ENCODE data around the gene BAD.

The BAD gene

DNA sequence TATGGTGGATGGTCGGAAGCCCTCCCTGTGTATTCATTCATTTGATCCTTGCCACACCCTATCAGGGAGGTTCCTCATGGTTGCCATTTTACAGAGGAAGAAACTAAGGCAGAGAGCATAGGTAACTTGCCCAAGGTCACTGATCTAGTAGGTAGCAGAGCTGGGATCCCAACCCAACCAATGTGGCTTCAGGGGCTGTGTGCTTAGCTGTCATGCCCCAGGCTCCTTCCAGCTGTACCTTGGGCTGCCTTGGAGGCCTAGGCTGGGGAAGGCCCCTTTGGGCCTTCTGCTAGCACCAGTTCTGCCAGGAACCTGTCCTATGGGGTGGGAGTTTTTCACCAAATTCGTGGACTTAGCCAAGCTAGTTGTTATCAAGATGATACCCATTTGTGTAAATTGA lies 8.6 kb downstream of the BAD start:
- DNase-seq = no peak

DNA sequence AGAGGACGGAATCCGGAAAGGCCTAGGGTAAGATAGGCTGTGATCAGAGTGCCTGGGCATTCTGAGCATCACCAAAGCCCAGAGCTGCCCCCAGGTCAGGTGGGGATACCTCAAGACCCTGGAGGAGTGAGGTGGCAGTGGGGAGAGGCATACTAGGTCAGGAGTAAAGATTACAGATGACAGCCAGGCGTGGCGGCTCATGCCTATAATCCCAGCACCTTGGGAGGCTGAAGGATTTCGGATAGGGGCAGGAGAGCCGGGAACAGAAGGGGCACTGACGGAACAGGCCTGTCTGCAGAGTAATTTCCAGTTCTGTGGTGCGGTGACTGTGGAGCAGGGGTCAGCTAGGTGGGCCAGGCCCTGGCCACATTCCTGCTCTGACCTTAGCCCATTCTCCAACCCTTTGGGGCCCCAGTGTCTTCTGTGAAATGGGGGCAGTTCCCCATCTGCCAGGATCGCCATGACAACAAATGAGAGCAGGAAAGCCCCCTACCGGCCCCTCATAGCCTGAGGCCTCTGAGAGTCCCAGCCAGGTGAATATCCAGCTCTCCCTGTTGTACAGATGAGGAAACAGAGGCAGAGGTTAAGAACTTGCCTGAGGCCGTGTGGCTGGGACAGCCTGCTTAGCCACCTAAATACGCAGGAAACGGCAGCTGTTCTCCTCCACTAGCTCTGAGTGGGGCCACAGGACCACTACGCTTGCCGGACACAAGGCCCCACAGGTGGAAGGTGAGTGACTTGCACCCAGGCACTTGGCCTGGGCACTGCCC lies 9.2 kb downstream of the BAD start:
- DNase-seq = no peak

DNA sequence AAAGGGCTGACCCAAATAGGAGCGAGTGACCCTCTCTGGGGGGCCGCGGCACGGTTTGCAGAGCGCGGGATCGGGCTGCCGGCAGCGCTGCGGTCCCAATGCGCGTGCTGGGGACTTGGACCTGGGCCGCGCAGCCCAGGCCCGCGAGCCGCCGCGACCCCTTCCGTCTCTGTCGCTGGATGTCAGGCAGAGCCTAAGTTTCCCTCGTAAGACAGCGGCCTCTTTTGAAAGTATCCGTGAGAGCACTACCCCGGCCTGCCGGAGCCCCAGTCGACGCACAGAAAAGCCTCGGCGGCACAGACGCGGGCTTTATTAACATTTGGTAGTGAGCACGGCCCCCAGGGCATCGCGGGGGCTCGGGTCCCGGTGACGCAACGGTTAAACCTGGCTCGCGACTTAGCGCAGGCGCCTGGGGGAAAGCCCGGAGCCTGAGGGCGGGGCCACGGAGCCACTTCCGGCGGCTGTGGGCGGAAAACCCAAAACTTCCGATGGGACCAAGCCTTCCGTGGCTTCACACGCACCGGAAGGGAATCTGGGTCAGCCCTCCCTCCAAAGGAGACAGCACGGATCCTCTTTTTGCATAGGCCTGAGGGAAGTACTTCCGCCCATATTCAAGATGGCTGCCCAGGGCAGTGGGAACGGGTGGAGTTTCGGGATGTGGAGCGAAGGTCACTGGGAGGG lies 14.8 kb downstream of the BAD start:
- DNase-seq = peak; percentile 100

DNA sequence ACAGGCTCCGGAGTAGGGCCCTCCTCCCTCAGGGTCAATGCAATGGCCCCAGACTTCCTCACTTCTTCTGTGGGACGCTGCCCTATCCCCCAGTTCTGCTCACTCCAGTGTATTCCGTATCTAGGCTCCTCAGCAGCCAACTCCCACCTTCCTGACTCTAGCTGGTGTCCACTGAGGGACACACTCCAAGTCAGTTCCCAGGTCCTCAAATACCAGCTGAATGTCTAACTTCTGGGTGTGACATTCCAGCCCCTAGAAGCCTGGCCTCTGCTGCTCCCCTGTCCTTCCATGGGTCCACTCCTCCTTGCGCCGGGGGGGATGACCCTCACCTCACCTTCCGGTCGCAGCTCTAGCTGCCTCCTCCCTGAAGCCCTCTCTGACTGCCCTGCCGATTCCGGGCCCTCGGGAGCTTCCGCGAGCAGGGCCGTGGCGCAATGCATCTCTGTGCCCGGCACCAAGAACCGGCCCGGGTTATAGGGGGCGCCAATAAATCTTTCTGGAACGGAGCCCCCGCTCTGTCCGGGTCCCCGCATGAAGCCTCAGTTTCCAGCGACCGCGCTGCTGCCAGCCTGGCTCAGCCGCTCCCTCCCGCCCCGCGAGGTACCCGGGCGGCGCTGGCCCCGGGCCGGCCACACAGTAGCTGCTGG lies 15.4 kb downstream of the BAD start:
- peak; percentile 46 for DNase-seq

DNA sequence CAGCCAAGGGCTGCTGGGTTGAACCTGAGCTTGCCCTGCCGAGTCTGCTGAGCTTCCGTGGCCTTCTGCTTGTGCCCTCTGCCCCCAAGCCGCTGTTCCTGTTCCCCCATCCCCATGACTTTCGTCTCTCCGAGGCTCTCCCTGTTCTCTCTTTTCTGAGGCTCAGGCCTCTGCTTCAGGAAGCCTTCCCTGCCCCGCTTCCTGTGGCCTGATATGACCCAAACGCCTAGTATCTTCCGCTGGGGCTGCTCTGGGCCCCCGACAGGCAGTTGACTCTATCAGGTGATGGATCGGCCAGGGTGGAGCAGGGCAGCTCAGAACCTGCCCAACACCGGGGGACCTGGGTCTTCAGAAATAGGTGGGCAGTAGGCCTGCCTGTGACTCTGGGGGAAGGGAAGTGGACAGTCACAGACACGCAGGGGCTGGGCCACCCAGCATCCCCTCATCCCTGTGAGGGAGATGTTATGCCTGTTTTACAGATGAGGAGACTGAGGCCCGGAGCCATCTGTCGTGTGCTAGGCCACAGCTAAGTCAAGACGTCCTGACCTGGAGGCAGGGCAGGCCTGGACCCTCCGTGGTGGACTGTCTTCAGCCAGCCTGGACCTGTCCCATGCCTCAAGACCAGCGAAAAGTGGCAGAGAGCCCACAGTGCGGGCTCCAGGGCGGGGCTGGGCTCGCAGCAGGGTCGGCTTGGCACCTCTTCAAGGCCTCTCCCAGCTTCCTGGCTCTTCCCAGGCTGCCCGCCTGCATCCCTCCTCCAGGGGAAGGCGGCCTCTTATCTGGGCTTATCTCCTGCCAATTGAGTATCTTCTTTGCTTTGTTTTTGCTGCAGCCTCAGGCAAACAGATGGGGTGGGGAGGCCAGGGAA lies 16.2 kb downstream of the BAD start:
- DNase-seq = peak; percentile 46

DNA sequence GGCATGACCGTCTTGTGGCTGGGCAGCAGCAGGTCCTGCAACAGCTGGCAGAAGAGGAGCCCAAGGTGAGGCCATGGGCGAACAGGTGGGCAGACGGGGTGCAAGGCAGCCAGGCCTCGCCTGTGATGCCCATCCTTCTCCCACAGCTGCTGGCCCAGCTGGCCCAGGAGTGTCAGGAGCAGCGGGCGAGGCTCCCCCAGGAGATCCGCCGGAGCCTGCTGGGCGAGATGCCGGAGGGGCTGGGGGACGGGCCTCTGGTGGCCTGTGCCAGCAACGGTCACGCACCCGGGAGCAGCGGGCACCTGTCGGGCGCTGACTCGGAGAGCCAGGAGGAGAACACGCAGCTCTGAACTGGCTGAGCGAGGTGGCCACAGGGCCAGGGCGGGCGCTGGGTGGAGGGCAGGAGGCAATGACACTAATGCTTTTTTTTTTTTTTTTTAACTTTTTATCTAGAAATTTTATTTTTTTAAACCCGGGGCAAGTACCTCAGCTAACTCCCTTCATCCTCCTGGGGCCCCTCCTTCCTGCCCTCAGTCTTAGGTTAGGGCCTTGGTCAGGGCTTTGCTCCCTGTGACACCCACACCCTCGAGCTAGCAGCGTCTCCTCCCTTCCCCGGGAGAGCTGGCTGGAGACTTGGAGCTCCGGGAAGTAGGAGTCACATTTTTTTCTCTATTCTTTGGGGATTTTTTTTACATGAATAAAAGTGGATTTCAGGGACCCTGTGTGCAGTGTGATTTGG lies 17.1 kb downstream of the BAD start:
- DNase-seq = no peak

DNA sequence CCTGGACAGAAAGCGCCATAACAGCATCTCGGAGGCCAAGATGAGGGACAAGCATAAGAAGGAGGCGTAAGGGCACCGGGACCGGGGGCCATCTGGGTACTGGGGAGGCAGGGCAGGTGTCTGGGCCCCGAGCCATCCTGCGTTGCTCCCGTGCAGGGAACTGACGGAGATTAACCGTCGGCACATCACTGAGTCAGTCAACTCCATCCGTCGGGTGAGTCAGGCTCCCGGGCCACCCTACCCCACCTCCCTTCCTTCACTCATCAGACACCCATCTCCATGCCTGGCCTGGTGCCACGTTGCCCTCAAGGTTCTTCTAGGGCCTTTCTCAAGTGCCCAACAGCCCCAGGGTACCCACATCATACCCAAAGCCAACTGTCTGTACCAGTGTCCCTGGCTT lies 18.1 kb downstream of the BAD start:
- DNase-seq = no peak

DNA sequence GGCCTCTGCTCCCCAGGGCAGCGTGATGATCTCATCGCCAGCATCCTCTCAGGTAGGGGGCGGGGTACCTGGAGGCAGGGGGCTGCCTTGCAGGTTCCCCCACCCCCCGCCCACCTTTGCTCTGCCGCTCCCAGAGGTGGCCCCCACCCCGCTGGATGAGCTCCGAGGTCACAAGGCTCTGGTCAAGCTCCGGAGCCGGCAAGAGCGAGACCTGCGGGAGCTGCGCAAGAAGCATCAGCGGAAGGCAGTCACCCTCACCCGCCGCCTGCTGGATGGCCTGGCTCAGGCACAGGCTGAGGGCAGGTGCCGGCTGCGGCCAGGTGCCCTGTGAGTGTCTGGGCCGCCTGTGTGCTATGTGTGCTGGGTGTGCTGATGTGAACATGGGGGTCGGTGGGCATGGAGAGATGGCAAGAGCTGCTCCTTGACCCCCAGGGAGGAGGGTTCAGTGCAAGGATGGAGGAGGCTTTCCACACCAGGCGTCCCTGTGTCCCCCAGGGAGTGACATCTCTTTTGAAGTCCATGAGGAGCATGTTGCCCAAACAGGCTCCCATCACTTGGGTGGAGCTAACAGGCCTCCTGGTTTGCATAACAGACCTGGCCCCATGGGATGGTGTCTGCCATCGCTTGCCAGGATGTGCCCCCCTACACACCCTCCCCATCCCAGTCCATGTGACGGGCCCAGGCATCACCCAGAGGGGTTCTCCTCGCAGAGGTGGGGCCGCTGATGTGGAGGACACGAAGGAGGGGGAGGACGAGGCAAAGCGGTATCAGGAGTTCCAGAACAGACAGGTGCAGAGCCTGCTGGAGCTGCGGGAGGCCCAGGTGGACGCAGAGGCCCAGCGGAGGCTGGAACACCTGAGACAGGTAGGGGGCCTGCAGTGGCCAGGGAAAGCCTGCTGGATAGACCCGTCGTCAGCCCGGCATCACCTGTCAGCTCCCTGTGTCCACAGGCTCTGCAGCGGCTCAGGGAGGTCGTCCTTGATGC lies 19.0 kb downstream of the BAD start:
- no peak for DNase-seq

DNA sequence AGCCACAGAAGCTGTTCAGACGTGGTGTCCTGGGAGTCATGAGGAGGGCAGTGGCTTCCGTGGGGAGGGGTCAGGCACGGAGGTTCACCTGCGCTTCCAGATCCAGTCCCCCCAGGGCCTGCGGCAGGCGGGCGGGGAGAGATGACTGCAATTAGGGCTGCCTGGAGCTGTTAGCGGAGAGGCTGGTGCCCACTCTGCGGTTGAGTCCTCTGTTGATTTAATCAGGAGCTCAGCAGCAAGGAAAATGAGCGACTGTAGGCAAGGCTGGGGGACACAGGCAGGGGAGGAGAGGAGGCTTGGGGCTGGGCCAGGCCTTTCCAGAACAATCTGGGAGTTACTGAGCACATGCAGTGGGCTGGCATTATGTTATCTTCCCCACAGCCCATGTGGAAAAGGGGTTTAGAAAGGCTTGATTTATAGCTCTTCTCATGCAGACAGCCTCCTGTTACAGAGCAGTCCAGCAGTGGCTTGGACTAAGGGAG lies 20.1 kb downstream of the BAD start:
- no peak for DNase-seq

DNA sequence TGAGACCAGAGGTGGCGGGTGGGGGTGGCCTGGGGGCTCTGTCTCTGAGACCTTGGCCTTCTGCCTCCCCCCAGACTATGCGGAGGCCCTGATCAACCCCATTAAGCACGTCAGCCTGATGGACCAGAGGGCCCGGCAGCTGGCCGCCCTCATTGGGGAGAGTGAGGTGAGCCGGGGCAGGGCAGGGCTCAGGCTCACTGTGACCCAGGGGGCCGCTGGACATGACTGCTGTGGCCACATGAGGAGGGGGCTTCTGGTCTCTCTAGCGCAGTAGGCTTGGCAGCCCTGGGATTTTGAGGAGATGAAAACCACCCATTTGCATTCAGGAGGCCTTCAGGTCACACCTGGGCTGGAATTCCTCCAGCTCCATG lies 20.5 kb downstream of the BAD start:
- no peak for DNase-seq

DNA sequence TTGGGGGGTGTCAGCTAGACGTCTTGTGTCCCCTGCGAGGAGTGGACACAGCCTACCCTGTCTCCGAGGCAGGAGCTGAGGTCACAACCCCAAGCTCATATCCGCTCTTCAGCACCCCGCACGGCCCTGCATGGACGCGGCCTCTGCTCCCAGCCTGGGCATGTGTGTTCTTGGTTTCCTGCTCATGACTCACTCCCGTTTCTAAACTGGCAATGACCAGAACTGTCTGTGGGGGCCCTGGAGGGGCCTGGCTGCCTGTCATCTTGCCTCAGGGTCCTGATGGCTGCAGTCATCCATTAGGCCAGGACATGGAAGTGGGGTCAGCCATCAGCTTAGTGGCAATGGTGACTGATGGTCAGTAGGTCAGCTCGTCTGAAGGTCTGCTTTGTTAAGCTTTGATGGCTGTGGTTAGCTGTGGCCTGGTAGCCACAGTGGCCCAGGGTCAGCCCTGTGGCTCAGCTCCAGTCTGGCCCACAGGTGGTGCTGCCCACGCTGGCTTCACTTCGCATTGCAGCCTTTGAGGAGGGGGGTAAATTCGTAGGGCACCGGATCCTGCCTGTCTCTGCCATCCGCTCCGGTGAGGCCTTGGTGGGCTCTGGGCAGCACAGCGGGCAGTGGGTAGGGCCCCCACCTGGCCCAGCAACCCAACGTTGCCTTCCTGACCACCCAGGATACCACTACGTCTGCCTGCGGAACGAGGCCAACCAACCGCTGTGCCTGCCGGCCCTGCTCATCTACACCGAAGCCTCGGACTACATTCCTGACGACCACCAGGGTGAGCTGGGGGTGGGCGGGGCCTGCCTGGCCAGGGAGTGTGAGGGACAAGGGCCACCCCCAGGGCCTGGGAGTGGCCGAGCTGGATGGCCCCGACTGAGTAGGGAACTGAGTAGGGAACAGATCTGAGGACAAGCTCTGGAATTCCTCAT lies 21.2 kb downstream of the BAD start:
- DNase-seq = peak; percentile 22

DNA sequence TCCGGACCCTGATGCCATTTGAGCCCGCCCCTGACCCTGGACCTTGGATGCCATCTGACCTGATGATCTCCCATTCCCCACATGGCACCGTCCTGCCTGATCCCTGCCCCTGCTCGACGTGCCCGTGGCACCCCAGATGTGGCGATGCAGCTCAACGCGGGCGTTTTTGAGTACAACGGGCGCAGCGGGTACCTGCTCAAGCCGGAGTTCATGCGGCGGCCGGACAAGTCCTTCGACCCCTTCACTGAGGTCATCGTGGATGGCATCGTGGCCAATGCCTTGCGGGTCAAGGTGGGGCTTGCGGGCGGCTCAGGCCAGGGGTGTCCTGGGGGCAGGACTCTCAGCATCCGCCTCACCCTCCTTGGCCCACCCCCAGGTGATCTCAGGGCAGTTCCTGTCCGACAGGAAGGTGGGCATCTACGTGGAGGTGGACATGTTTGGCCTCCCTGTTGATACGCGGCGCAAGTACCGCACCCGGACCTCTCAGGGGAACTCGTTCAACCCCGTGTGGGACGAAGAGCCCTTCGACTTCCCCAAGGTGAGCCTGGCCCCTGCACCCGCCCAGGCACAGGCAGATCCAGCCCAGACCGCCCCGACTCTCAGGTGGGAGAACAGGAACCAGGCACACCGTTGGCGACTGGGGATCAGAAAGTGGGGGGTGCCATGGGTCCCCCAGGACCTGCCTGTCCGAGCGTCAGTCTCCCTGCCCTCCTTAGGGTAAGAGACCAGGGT lies 22.0 kb downstream of the BAD start:
- DNase-seq = no peak

DNA sequence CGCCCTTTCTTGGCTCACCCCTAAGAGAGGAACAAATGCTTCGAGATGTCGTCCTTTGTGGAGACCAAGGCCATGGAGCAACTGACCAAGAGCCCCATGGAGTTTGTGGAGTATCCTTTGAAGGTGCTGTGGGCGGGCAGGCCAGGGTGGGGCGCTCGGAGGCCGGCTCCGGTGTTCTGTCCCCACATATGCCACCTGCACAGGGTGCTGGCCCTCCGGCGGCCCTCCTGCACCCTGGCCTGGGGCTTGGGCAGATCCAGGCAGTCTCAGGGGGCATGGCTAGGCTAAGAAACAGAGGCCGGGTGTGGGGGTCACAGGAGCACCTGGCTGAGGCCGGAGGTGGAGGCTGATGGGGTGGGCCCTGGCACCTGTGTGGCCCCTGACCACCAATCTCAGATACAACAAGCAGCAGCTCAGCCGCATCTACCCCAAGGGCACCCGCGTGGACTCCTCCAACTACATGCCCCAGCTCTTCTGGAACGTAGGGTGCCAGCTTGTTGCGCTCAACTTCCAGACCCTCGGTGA lies 22.8 kb downstream of the BAD start:
- no peak for DNase-seq

DNA sequence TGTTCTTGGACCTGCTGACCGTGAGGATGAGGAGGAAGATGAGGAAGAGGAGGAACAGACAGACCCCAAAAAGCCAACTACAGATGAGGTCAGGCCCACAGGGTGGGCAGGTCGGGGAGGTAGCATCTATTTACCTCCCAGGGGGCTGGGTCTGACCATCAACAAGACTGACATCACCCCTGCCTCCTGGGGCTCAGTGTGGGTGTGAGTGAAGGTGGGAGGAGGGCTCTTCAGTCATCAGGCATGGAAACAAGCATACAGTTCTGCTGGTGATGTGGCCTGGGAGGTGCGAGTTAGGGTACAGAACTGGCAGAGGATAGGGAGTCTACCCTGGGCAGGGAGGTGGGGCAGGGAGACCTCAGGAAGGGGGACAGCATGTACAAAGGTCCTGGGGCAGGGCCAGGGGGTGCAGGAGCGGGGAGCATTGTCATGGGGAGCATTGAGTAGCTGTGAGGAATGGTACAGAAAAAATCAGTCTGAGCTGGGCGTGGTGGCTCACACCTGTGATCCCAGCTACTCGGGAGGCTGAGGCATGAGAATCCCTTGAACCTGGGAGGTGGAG lies 24.2 kb downstream of the BAD start:
- no peak for DNase-seq

DNA sequence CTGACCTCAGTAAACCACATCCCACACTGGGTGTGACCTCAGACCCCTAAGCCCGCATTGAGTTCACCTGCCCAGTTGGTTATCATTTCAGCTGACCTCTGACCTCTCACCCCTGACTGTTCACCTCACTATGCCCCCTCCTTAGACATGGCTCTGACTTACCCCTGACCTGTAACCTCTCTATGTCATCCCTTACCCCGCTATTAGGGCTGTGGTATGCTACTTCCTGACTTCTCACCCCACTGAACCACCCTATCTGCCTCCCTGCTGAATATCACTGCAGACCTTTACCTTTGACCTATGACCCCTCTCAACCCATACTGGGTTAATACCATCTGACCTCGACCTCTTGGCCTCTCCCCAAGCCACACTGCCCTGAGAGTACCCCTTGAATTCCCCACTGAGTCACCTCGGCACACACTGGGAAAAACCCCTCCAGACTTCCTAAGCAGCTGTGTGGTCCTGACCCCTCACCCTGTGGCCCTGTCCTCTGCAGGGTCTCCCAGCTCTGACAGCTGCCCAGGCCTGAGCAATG lies 24.9 kb downstream of the BAD start:
- DNase-seq = no peak

DNA sequence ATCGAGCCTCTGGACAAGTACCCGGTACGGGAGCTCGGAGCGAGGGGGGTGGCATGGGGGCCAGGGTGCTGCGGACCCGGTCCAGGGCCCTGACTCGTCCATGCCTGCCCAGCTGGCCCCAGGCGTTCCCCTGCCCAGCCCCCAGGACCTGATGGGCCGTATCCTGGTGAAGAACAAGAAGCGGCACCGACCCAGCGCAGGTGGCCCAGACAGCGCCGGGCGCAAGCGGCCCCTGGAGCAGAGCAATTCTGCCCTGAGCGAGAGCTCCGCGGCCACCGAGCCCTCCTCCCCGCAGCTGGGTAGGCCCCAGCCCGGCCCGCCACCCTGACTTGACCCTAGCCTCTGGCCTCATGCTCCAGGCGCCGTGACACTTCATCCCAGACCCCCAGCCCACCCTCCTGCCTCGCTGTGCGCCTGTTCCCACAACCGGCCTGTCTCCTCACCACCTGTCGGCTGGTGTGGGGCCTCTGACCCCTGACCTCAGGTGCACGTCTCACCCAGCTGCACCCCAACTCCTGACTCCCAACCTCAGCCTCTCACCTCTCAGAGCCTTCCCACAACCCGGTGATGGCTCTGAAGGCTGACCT lies 25.4 kb downstream of the BAD start:
- DNase-seq = no peak

DNA sequence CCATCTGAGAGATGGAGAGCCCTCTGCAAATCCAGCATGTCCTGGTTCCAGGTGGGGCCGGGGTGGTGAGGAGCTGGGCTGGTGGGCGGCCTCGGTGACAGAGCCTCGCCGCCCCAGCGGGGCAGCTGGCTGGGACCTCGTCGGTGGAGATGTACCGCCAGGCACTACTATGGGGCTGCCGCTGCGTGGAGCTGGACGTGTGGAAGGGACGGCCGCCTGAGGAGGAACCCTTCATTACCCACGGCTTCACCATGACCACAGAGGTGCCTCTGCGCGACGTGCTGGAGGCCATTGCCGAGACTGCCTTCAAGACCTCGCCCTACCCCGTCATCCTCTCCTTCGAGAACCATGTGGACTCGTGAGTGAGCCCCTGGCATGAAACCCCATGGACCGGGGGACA lies 26.1 kb downstream of the BAD start:
- DNase-seq = no peak

DNA sequence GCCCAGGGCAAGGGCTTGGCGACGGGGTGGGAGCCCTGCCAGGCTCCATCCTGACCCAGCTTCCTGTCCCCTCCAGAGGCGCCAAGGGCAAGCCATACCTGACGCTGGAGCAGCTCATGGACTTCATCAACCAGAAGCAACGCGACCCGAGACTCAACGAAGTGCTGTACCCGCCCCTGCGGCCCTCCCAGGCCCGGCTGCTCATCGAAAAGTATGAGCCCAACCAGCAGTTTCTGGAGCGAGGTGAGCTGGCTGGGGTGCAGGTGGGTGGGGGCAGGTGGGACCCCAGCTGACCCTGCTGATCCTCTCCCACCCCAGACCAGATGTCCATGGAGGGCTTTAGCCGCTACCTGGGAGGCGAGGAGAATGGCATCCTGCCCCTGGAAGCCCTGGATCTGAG lies 28.2 kb downstream of the BAD start:
- DNase-seq = no peak

Data from fibroblast of skin of scalp (primary cell).